GM21529 (cell line): ENCODE results near the gene KIF18B.

Source experiments
- ATAC-seq: cut with Tn5 transposase; IDR thresholded peaks from one replicate; pipeline ENCODE4 v1.9.1; 2021; ENCODE audit not compliant: unreplicated experiment

The KIF18B gene

DNA sequence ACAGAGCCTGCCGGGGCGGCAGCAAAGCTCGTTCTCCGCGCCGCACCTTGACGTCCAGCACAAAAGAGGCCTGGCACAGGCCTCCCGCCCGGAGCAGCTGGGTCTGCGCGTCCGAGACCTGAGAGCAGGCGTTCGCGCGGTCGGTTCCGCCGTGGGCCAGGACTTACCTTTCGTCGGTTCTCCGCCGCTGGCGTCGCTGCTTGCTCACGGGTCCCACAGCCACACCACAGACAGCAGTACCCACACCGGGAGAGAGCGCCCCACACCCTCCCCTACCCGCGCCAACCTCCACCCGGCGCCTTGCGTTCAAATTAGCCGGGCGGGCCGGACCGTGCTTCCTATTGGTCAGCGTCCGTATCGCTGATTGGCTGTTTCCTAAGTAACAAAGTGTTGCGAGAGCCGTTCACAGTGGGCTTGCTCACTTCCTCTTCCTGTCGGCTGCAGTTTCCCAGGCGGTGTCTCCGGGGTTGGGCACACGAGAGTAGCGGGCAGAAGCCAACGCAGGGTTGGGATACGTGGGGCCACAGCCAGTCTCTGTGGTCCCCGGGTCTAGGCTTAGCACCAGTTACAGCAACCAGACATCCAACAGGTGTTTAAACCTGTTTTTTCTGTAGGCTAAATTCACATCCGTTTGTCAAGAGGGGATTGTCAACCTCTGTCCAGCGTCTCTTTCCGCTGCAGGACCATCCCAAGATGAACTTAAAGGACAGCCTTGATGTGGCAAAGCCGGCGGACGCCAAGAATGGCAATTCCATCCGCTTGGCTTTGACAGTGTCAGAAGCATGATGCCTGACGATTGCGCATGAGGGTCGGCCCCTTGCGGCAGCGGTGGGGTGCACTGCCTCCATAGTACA, at the start of gene KIF18B:
TSS of gene KIF18B (minus strand) at position 313 of the 854 bp plus-strand sequence. CDS start 11,429 bp downstream, outside the sequence.
- peak; percentile 90 for ATAC-seq

DNA sequence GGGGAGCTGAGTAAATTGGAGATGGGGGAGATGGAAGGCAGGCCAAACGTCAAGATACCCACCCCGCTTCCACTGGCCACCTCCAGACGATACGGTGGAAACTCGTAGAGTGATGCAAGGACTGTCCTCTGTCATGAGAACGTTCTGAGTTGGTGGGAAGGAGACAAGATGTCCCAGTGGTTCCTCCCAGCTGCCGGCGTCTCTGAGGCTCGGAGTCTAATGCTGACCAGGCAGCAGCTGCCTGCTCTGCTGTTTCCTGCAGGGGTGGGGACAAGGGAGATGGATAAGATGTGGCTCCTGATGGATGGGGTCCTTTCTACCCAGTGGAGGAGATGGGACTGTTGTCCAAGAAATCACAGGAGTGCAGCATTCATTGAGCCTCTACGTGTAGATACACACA, 48.7 kb upstream of the KIF18B start:
- ATAC-seq: no peak

DNA sequence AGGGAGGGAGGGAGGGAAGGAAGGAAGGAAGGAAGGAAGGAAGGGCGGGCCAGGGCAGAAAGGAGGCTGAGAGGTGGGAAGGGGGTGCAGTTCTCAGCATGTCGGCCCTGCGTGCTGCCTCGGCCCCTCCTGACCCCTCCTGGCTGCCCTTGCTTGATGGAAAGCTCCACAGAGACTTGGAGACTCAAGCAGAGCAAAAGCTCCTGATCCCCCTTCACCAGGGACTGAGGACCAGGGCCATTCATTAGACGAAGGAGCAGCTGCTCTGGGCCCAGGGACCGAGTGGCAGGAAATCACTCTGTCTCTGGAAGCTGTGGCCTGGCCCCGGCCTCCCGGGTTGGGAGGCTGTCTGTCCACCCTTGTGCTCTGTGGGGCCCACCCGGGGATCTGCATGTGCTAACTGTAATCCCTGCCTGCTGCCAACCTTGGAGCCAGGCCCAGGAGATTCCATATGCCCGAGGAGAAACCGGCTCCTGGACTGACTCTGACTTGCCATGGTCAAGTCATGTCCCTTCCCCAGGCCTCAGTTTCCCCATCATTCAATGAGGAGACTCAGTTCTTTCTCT, 47.9 kb upstream of the KIF18B start:
- no peak for ATAC-seq

DNA sequence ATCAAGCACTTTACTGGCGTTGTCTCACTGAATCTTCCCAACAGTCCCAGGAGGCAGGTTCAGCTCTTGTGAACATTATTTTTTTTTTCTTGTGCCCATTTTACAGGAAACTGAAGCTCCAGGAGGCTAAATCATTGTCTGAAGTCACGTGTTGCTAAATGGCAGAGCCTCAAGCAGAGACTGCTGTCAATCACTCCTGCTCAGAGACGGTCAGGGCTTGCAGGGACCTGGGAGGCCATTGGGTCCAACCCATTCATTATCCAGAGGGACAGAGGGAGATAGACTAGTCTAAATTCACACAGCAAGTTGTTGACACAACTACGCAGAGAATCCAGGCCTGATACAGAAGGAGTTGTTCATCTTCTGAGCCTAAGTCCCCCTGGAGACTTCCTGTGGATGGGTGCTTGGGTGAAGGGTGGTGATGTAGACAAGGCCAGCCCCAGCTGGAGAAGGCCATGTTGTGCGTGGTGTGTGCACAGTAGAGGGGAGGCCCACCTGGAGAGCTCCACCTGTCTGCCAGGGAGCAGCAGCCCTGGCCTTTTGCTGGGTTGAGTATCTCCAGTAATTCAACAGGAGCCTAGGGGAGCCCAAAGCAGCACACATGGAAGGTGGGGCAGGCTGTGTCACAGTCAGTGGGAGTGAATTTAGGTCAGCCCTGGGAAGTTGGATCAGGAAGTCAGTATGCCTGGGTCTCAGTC, 44.8 kb upstream of the KIF18B start:
- ATAC-seq: no peak

DNA sequence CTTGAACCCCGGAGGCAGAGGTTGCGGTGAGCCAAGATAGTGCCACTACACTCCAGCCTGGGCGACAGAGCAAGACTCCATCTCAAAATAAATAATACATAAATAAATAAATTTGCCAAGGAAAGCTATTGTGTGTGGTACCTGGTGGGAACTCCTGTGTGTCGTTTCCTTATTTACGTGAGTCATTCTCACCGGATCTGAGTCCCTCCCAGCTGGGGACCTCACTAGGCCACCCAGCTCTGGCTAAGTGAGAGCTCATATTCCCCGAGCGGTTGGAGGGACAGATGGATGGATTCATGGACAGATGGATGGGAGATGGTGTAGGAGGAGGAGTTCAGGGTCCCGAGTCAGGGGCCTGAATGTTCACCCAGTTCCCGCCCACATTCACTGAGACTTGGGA, 43.4 kb upstream of the KIF18B start:
- ATAC-seq: no peak

DNA sequence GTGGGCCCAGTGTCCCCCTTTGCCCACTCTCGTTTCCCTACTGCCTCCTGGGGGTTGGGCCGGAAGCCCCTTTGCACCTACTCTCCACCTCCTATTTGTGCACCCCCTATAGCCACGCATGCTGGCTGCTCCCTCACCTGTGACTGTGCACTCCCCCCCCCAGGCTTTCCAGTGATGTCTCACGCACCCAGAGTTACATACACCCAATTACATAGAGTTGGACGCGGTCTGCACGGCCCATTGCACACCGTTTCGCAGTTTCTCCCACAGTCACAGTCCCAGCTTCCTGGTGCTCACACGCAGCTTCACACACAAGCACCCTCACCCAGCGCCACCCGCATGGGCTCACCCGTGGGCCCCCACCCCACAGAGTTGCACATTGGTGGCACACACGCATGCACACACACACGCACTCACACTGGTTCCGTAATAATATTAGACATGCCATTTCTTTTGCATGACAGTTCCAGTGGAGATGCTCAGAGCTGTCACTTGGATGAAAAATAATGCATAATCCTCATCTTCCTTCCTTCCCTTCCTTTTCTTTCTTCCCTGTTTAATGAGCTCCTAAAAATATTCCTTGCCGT, 42.1 kb upstream of the KIF18B start:
- ATAC-seq: no peak

DNA sequence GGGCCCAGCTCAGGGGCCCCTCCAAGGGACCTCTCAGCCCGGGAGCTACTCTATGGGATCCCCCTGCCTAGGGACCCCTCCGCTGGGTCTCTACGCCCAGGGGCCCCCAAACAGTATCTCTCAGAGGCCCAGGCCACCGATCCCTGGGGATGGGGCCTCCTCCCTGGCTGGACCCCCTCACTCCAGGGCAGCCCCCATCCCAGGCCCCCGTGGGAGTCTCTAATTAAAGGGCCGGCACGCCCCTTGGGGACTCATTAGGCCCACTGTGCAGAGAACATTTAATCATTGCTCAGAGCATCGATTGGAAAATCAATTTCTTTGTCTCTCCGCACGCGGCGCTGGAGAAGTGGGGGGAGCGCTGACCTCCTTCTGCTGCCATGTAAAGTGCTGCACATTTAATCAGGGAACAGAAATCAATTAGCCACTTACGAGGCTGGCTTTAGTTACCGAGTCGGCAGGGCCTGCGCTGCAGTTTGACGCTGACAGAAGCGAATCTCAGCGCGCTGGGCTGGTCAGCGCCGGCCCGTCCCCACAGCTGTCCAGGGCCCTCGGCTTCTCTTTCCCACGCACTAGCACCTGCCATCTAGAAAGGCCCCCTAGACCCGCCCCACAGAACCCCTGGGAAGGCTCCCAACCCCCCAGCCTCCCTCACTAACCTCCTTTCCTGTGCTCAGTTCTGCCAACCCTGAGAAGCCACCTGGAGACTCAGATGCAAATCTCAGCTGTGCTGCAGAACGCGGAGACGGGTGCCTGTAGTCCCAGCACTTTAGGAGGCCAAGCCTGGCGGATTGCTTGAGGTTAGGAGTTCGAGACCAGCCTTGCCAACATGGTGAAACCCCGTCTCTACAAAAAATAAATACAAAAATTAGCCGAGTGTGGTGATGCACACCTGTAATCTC, 40.7 kb upstream of the KIF18B start:
- no peak for ATAC-seq

DNA sequence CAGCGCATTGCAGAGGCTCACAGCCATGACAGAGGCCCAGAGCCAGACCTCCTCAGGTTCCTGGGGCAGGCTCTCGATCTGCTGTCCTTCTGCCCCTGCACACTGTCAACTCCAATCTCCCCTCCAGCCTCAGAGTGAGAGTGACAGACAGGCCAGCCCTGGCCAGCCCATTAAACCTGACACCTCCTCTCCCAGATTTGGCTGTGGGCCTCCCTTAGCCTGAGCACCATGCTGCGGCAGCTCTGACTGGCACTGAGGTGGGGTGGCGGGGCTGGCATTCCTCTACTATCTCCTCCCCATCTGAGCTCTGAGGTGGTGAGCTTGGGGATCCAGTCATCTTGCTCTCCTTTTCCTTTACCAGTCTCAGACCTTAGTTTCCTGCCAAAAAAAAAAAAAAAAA, 36.0 kb upstream of the KIF18B start:
- no peak for ATAC-seq

DNA sequence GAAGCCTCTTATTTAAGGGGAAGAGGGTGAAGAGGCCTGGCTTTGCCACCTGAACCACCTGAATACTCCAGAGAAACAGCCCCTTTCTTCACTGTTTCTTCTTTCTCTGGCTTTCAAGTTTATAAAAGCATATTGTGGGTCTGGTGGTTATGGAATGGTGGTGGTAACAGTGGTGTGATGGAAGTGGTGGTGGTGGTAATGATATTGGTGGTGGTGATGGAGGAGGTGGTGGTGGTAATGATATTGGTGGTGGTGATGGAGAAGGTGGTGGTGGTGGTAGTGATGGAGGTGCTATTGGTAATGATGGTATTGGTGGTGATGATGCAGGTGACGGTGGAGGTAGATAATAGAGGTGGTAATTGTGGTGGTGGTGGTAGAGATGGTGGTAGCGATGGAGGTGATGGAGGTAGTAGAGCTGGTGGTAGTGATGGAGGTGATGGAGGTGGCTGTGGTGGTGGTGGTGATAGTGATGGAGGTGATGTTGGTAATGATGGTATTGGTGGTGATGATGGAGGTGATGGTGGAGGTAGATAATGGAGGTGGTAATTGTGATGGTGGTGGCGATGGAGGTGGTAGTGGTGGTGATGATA, 34.6 kb upstream of the KIF18B start:
- no peak for ATAC-seq

DNA sequence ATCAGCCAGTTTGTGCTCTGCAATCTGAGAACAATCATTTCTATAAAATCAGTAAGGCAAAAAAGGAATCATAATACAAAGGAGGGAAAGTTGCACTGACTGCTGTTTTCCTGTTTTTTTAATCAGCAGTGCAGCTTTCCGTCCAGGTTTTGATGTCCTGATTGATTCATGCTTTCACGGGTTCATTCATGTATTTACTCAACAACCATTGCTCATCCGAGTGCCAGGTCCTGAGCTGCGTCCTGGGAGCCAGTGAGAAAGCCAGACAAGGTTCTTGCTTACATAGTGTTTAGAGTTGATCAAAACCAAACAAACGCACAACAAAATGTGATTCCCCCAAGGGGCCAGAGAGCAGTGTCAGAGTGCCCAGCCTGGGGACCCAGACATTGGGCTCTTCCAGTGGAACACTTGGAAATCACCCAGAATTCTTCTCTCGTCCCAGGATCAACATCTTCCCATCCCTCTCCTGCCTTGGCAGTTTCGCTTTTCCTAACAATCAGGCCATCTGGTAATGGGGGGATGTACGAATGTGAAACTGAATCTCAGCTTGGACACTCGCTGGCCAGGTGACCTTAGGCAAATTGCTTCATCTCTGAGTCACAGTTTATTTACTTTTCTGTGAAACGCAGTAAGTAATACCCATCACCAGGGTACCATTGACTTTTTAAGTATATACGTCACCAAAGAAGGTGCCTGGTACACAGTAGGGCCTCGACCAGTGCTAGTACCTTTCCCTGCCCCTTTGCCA, 33.8 kb upstream of the KIF18B start:
- no peak for ATAC-seq

DNA sequence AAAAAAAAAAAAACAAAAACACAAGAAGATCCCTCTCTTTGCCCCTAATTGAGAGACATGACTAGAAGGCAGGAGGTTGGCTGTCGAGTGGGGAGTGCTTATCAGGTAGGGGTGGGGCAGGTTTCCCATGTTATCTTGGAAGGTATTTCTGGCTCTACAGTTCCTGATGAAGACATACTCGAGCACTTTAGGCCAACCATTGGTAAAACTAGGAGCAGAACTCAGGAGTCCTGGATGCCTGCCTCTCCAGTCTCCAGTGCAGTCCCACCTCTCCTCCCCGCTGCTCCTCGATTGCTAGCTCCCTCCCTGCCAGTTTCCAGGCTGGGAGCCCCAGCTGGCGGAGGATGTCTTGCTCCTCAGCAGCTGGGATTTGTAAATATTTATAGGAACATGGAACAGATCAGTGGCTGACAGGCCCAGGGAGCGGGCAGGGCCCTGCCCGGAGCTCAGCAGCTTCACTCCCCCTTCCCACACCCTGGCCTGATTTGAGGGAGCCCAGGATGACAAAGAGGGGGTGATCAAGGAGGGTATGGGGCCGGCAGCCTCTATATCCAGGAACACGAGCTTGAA, 31.9 kb upstream of the KIF18B start:
- no peak for ATAC-seq

DNA sequence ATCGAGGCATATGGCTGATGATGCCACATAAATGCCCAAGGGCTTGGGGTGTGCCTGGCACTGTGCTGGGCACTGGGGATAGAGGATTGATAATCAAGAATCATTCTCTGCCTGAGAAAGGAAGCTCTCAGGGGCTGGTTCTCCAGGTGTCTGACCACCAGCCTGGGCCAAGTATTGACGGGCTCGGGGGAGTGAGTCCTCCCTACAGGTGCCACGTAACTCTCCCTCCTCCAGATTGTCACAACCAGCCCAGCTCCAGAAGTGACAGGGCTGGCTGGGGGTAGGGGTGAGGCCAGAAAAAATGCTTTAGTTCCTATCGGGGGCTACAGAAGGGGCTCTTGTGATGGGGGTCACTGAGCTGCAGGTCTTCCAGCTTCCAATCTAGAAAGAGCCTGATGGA, 31.2 kb upstream of the KIF18B start:
- no peak for ATAC-seq

DNA sequence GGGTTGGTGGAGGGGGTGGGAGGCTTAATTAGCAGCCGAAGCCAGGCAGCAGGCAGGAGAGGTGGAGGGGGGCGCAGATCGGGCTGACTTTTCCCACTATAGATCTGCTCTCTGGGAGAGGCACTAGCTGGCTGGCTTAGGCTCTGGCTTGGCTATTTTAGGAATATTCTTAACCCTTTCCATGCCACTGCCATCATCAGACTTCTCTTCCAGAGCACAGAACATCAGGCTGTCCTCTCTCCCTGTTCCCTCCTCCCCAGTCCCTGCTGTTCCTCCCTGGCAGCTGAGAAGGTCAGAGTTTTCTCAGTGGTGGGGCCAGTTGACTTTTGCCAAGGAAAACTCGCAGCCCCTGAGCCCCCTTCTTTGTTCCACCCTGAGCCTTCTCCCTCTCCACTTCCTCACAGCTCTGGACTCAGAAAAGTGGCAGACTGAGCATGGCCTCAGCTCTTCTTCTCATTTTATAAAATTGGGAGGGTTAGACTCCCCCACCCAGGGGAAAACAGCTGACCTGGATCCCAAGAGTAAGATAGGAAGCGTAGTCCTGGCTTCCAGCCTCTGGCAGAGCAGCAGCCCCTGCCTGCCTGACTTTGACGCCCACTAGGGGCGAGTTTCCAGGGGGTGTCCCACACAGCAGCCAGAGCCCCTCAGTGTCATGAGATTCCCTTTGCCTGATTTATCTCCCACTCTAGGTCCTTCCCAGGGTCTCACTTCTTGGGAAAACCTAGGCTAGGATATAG, 30.4 kb upstream of the KIF18B start:
- no peak for ATAC-seq

DNA sequence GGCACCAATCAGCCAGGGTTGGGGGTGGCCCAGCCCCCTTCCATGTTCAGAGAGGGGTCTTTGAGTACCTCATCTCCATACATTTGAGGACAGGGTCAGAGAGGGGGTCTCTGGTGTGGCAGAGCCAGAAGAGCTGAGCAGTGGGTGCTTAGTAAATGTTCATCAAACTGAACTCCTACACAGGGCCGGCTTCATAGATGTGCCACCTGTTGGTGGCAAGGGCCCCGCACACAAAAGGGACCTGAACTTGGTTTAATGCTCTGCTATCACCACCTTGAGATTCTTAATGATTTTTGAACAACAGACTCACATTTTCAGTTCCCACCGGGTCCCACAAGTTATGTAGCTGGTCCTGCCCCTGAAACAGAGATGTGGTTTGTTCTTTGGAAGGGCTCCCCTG, 29.5 kb upstream of the KIF18B start:
- no peak for ATAC-seq

DNA sequence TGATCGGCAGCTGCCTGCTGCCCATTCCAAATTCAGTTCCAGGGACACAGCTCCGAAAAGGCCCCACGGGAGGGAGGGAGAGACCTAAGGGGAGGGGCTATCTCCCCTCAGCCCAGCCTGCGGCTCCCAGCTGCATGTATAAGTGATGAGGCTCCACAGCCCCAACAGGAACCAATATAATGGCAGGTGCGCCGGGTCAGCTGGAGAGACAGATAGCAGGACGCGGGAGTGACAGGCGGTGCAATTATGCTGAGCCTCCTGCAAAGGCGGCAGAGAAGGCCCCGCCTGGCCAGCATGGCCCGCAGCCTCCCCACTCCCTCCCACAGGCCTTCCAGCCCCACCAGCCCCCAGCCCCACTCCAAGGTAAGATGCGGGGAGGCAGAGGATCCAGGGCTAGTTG, 28.6 kb upstream of the KIF18B start:
- ATAC-seq: no peak

DNA sequence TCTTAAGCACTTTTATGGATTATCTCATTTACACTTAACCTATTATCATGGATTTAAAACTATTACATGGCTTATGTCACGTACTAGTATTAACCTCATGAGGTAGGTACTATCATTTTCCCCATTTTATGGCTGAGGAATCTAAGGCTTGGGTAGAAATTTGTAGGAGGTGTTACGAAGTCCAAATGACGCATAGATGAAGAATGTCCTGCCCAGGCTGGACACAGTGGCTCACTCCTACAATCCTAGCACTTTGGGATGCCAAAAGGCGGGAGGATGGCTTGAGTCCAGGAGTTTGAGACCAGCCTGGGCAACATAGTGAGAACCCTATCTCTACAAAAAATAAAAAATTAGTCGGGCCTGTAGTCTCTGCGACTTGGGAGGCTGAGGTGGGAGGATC, 25.4 kb upstream of the KIF18B start:
- no peak for ATAC-seq

DNA sequence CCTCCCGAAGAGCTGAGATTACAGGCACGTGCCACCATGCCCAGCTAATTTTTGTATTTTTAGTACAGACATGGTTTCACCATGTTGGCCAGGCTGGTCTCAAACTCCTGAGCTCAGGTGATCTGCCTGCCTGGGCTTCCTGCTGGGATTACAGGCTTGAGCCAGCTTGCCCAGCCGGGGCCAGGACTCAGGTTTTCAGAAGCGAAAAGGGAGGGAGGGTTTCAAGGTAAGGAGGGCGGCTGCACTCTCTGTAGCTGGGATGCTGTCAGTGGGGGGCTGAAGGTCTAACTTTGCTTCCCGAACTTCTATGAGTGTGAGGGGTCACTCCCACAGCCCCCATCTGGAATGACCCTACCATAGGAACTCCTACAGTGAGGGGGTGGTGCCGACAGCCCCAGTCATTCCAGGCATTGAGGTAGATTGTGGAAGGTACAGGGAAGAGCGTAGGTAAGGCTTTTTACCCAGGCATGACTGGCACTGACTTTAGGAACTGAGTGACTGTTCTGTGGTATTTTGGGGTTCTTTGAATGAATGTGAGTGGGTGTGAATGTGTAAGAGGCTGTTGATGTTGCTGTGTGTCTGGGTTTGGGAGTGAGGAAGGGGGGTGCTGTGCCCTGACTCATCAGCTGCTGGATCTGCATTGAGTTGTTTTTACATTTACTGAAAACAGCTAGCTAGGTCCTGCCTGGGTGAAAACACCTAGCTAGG, 24.4 kb upstream of the KIF18B start:
- ATAC-seq: no peak

DNA sequence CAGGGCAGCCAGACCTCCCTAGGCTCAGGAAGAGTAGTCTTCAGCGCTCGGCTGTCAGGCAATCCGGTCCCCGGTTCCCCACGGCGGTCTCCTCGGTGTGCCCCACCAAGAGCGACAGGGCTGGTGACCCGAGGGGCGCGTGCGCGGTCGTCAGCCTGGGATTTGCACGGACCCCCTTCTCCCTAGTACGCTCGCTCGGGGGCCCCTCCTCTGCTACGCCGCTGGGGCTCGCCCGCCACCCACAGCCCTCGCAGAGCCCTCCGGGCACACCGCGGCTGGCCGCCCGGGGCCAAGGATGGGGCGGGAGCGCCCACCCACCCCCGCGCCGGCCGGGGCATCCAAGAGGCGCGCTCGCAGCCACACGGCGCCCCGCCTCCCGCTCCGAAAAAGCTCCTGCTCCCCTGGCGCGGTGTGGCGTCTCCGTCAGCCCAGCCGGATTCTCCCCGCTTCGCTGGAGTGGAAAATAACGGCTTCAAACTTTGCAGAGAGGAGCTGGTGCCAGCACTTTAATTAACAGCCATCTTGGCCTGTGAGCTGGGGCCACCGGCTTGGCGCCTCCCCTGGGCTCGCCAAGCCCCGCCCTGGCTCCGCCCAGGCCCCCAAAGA, 22.7 kb upstream of the KIF18B start:
- ATAC-seq: no peak
